ENCODE results near the gene CDKN1B. TPM values are rescaled to one million over a fixed set of nuclear protein-coding genes. Genes with fewer than 3 reads are reported as not detected.

The CDKN1B gene
- total RNA-seq, 1 experiment from 2014 or later: 27.7 TPM

- Mint-ChIP-seq H3K27ac (peak overlapping the region in 1 of 3 experiments; percentile 46; a peak in 1 of 7 replicates), H3K4me3 (no peak overlapping the region), H3K9me3 (no peaks in the 10 kb centered on the region), H3K27me3 (ENCODE audit: low read depth) (peaks cover 11% of the 10 kb centered on the region), H3K36me3 (ENCODE audit: insufficient read depth in 1 of 3, low read depth in 3 of 3) (peaks cover 12 to 14% (median 13%) of the 10 kb centered on the region in 3 experiments), H3K4me1 (peaks cover 46 to 53% of the 10 kb centered on the region in 2 experiments)
- no peak overlapping the region for H3K4ac ChIP-seq (ENCODE audit: low read depth, low read length)
- H3K27ac ChIP-seq (ENCODE audit: insufficient read length, low read depth, low read length): no peak overlapping the region
- peaks cover 2% of the 10 kb centered on the region; the same call in 1 of the 2 replicates for H3K4me1 ChIP-seq (ENCODE audit: insufficient read depth, low read length)
- H4K91ac ChIP-seq (ENCODE audit: insufficient read length, low read depth, low read length): no peak overlapping the region
- WGBS (ENCODE audit: extremely low coverage, insufficient read length, low lambda C conversion rate): no CpG with 5 or more reads among the region's 8 CpGs
- no peak overlapping the region for H4K8ac ChIP-seq (replicated peaks; ENCODE audit: insufficient read length, low read depth, low read length)
- H2AFZ ChIP-seq (ENCODE audit: low read length): no peak overlapping the region
- no peak for DNase-seq
- no peak for TF ChIP-seq CTCF (conservative IDR thresholded peaks at IDR 0.05)
- no peak overlapping the region for H4K5ac ChIP-seq (ENCODE audit: insufficient read length, low read depth, low read length)
- H2BK20ac ChIP-seq (ENCODE audit: low read depth, low read length, poor library complexity, severe bottlenecking): no peak overlapping the region
- H3K14ac ChIP-seq (ENCODE audit: insufficient read depth, low read length): no peak overlapping the region
- H3T11ph ChIP-seq (ENCODE audit: low read length): no peak overlapping the region
- peaks cover 2% of the 10 kb centered on the region; the same call in 1 of the 2 replicates for H3K79me2 ChIP-seq (ENCODE audit: insufficient read depth, low read length)
- H2AK5ac ChIP-seq (ENCODE audit: insufficient read length, low read length): no peak overlapping the region
- H3K4me2 ChIP-seq (ENCODE audit: insufficient read depth, insufficient read length, low read length): no peak overlapping the region
- H3K79me1 ChIP-seq (ENCODE audit: insufficient read depth, low read depth, low read length, poor library complexity, severe bottlenecking): peaks cover 5% of the 10 kb centered on the region
- no peak overlapping the region for H3K56ac ChIP-seq (ENCODE audit: insufficient read length, low read depth, low read length)
- H2BK12ac ChIP-seq (ENCODE audit: insufficient read length, low read depth, low read length): no peak overlapping the region
- H3K9ac ChIP-seq (ENCODE audit: extremely low read depth, insufficient read length, low read length): no peak overlapping the region
- H2BK120ac ChIP-seq (ENCODE audit: low read depth, low read length, poor library complexity, severe bottlenecking): no peak overlapping the region
- no peak overlapping the region for H3K23ac ChIP-seq (ENCODE audit: insufficient read length, low read depth, low read length)
- no peak overlapping the region for H2BK5ac ChIP-seq (ENCODE audit: insufficient read length, low read length)
- no peaks in the 10 kb centered on the region for H3K9me3 ChIP-seq (ENCODE audit: control insufficient read depth, low read depth, low read length)
- no peaks in the 10 kb centered on the region for H3K23me2 ChIP-seq (ENCODE audit: insufficient read length, low read depth, low read length, poor library complexity, severe bottlenecking)
- H3K18ac ChIP-seq (ENCODE audit: insufficient read length, low read depth, low read length): no peak overlapping the region
- no peak overlapping the region for H2BK15ac ChIP-seq (ENCODE audit: low read depth, low read length)
- peaks cover 18% of the 10 kb centered on the region; the same call in 1 of the 2 replicates for H3K27me3 ChIP-seq (ENCODE audit: insufficient read depth, low read length)
- no peaks in the 10 kb centered on the region for H4K20me1 ChIP-seq (ENCODE audit: control insufficient read depth, insufficient read depth, insufficient read length)
Observed at GRCh38 chr12:12671850-12672660, 45.1 kb upstream of the CDKN1B start.

All from H9 (cell line).